Right lobe of liver (tissue), 4 donors: ENCODE measurements around the gene DLG2.

Experiments
- POLR2A ChIP-seq: fragments of 450-650 bp; IDR thresholded peaks from one replicate; pipeline ENCODE4 v1.6.1; 2017; ENCODE audit warnings: antibody characterized with exemption, mild to moderate bottlenecking
- TF ChIP-seq, protein P1 (sequence below), 4 donors: fragments of 200-600 bp in 3 of 4; fragments of 450-650 bp in 1 of 4; IDR thresholded peaks; one replicate each; pipeline versions ENCODE4 v1.5.1 to v1.8.0; 2016 to 2022; ENCODE audit warnings: antibody characterized with exemption in 4 of 4, mild to moderate bottlenecking in 2 of 4
- donor health status: DM: no; HTN: no; CAD: no.
- donor health status: DM: no; HTN: no; CAD: no.
- donor health status: DM: no; HTN: yes; CAD: no.

DNA sequence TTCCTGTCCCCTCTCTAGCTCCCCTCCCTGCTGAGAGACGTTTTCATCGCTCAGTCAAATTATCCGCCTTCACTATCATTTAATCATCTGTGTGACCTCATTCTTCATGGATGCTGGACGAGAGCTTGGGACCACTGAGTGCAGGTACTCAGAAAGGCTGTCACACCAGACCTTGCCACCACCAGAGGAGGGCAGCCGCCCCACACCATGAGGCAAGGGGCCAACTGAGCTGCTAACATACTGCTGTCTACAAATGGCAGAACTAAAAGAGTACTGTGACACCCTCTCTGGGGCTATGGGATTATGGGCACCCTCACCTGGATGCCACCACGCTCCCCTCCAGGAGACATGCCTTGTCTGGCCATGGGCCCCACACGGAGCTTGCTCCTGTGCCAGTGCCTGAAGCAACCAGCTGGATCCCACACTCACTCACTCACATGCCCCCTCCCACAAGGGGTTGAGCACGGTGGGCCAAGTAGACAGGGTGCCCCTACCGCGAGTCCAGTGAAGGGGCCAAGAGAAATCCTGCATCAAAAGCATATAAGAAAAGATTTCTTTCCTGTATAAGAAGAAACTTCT is 1670.9 kb downstream of the DLG2 start:
- TF ChIP-seq, protein P1, sequence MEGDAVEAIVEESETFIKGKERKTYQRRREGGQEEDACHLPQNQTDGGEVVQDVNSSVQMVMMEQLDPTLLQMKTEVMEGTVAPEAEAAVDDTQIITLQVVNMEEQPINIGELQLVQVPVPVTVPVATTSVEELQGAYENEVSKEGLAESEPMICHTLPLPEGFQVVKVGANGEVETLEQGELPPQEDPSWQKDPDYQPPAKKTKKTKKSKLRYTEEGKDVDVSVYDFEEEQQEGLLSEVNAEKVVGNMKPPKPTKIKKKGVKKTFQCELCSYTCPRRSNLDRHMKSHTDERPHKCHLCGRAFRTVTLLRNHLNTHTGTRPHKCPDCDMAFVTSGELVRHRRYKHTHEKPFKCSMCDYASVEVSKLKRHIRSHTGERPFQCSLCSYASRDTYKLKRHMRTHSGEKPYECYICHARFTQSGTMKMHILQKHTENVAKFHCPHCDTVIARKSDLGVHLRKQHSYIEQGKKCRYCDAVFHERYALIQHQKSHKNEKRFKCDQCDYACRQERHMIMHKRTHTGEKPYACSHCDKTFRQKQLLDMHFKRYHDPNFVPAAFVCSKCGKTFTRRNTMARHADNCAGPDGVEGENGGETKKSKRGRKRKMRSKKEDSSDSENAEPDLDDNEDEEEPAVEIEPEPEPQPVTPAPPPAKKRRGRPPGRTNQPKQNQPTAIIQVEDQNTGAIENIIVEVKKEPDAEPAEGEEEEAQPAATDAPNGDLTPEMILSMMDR (IDR thresholded peaks at IDR 0.05): no peak
- no peak for TF ChIP-seq POLR2A
